HepG2 (cell line): ENCODE data around the gene NDRG2. TPM values are rescaled to one million over a fixed set of nuclear protein-coding genes. Genes with fewer than 3 reads are reported as not detected.
A peak's percentile ranks its signal among the peaks of the same experiment; 100 is the strongest.

Source experiments
- ADNP ChIP-seq: sonication (generic); formaldehyde crosslinking; IDR thresholded peaks from 2 replicates; pipeline ENCODE4 v1.4.0; 2020; ENCODE audit warnings: missing genetic modification reagents
- GTF2F1 ChIP-seq: fragments of 150-350 bp; IDR thresholded peaks from 2 replicates; pipeline ENCODE4 v1.6.1; 2014; ENCODE audit warnings: low read length
- KLF12 ChIP-seq: sonication (generic); formaldehyde crosslinking; IDR thresholded peaks from 2 replicates; pipeline ENCODE4 v1.4.0; 2020; ENCODE audit warnings: missing genetic modification reagents, borderline replicate concordance
- KLF13 ChIP-seq: sonication (generic); formaldehyde crosslinking; IDR thresholded peaks from 2 replicates; pipeline ENCODE4 v1.4.0; 2020; ENCODE audit warnings: mild to moderate bottlenecking, missing genetic modification reagents
- NFATC3 ChIP-seq: sonication (generic); formaldehyde crosslinking; IDR thresholded peaks from 2 replicates; pipeline ENCODE4 v1.5.1; 2020; ENCODE audit warnings: mild to moderate bottlenecking, missing genetic modification reagents
- PCBP1 ChIP-seq: fragments of 200-400 bp; formaldehyde crosslinking; IDR thresholded peaks from 2 replicates; pipeline ENCODE4 v1.6.1; 2017; ENCODE audit warnings: mild to moderate bottlenecking, low read depth, low read length, borderline replicate concordance
- PHF21A ChIP-seq: sonication (generic); formaldehyde crosslinking; IDR thresholded peaks from 2 replicates; pipeline ENCODE4 v1.5.0; 2020; ENCODE audit warnings: mild to moderate bottlenecking, missing genetic modification reagents
- POLR2G ChIP-seq: fragments of 200-400 bp; formaldehyde crosslinking; IDR thresholded peaks from 2 replicates; pipeline ENCODE4 v1.6.1; 2018; ENCODE audit warnings: mild to moderate bottlenecking, low read depth, low read length, moderate library complexity
- SAFB2 ChIP-seq: sonication (generic); formaldehyde crosslinking; IDR thresholded peaks from 2 replicates; pipeline ENCODE4 v1.5.1; 2020; ENCODE audit warnings: missing genetic modification reagents, low read depth, mild to moderate bottlenecking, borderline replicate concordance
- SP2 ChIP-seq: sonication (generic); formaldehyde crosslinking; IDR thresholded peaks from 2 replicates; pipeline ENCODE4 v1.5.1; 2020; ENCODE audit warnings: mild to moderate bottlenecking, missing genetic modification reagents
- STAG1 ChIP-seq: sonication (generic); formaldehyde crosslinking; IDR thresholded peaks from 2 replicates; pipeline ENCODE4 v1.4.0; 2020; ENCODE audit warnings: missing genetic modification reagents
- ZBTB7A ChIP-seq: sonication (generic); formaldehyde crosslinking; IDR thresholded peaks from 2 replicates; pipeline ENCODE4 v1.8.0; 2022; ENCODE audit warnings: mild to moderate bottlenecking, missing genetic modification reagents
- ZFP37 ChIP-seq: sonication (generic); formaldehyde crosslinking; IDR thresholded peaks from 2 replicates; pipeline ENCODE4 v1.4.0; 2020; ENCODE audit warnings: missing genetic modification reagents, borderline replicate concordance
- ZNF101 ChIP-seq: sonication (generic); formaldehyde crosslinking; IDR thresholded peaks from 2 replicates; pipeline ENCODE4 v1.4.0; 2020; ENCODE audit warnings: mild to moderate bottlenecking, low read depth, missing genetic modification reagents, borderline replicate concordance
- ZNF253 ChIP-seq: sonication (generic); formaldehyde crosslinking; IDR thresholded peaks from 2 replicates; pipeline ENCODE4 v1.8.0; 2022; ENCODE audit warnings: mild to moderate bottlenecking, missing genetic modification reagents, borderline replicate concordance
- ZNF317 ChIP-seq: sonication (generic); formaldehyde crosslinking; IDR thresholded peaks from 2 replicates; pipeline ENCODE4 v1.5.0; 2020; ENCODE audit warnings: mild to moderate bottlenecking, missing genetic modification reagents
- ZNF556 ChIP-seq: sonication (generic); formaldehyde crosslinking; IDR thresholded peaks from 2 replicates; pipeline ENCODE4 v1.4.0; 2020; ENCODE audit warnings: mild to moderate bottlenecking, missing genetic modification reagents, borderline replicate concordance
- ZNF670 ChIP-seq: sonication (generic); formaldehyde crosslinking; IDR thresholded peaks from 2 replicates; pipeline ENCODE4 v1.8.0; 2022; ENCODE audit warnings: mild to moderate bottlenecking, missing genetic modification reagents, borderline replicate concordance
- ZNF761 ChIP-seq: sonication (generic); formaldehyde crosslinking; conservative IDR thresholded peaks from 2 replicates; pipeline ENCODE4 v1.4.0; 2020; ENCODE audit warnings: mild to moderate bottlenecking, missing genetic modification reagents
- polyA plus RNA-seq, 8 experiments: library from polyadenylated mRNA; depleted of rRNA in 3 of 8; stranded (reverse) in 7 of 8; unstranded in 1 of 8; fragments of >200 nt; fragmentation: Illumina TruSeq in 4 of 8; extraction: Trizol in 4 of 8; gene quantifications; 2 replicates each; pipeline versions ENCODE4 v1.2.1 to v1.2.3, GENCODE V29; 2011 to 2016; ENCODE audit warnings: low read depth in 4 of 8, missing spikeins in 1 of 8, mixed read lengths in 1 of 8; ENCODE audit not compliant: insufficient read depth in 1 of 8
- total RNA-seq, 5 experiments: library from RNA; depleted of rRNA; stranded (reverse); fragments of >200 nt; fragmentation: Illumina TruSeq; extraction: Trizol; gene quantifications; 2 replicates each; pipeline ENCODE4 v1.2.3, GENCODE V29; 2016; ENCODE audit warnings: low read depth in 1 of 5
- TF ChIP-seq, protein P1 (sequence below): sonication (generic); formaldehyde crosslinking; conservative IDR thresholded peaks from 2 replicates; pipeline ENCODE4 v1.4.0; 2020; ENCODE audit warnings: missing genetic modification reagents
- TF ChIP-seq, protein P2 (sequence below): sonication (generic); formaldehyde crosslinking; IDR thresholded peaks from 2 replicates; pipeline ENCODE4 v1.5.0; 2020; ENCODE audit warnings: mild to moderate bottlenecking, missing genetic modification reagents
- TF ChIP-seq, protein P3 (sequence below): sonication (generic); formaldehyde crosslinking; IDR thresholded peaks from 2 replicates; pipeline ENCODE4 v1.4.0; 2020; ENCODE audit warnings: missing genetic modification reagents; ENCODE audit errors: not compliant biosample characterization
- TF ChIP-seq, protein P4 (sequence below): sonication (generic); formaldehyde crosslinking; conservative IDR thresholded peaks from 2 replicates; pipeline ENCODE4 v1.8.0; 2022; ENCODE audit warnings: low read depth, missing genetic modification reagents

NDRG2 gene
- total and polyA plus RNA-seq, 2 of the 13 experiments (the other 11 are each of a cell fraction or from before 2014, with no cell fraction given), result 27.2 to 189 TPM

DNA sequence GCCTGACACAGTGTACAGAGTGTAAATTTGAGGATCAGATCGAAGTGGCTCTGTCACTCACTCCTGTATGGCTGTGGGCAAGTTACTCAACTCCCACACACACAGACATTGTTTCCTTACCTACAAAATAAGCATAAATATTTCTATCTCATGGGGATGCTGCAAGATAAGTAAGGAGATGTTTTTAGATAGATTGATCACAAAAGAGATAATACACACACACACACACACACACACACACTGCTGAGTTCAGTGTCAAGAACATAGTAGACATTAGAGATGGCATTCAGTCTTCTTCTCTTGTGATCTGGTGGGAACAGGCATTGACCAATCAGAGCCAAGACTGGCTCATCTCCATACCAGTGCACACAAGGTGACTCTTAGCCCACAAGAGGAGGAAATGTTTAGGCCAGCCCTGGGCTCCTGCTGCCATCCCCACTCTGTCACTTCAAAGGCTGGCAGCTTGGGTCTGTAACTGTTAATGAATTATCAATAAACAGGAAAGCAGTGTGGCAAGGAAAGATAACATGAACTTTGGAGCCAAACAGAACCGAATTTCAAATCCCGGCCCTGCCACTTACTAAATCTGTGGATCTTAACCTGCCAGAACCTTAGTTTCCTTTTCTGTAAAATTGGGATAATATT is 29.4 kb upstream of the NDRG2 start (continued):
- TF ChIP-seq, protein P1, sequence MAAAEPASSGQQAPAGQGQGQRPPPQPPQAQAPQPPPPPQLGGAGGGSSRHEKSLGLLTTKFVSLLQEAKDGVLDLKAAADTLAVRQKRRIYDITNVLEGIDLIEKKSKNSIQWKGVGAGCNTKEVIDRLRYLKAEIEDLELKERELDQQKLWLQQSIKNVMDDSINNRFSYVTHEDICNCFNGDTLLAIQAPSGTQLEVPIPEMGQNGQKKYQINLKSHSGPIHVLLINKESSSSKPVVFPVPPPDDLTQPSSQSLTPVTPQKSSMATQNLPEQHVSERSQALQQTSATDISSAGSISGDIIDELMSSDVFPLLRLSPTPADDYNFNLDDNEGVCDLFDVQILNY (CRISPR knock-in tag), result no peak
- no peak for TF ChIP-seq KLF12 (CRISPR knock-in tag)
- no peak for TF ChIP-seq ZNF101 (CRISPR knock-in tag)
- TF ChIP-seq, protein P2, sequence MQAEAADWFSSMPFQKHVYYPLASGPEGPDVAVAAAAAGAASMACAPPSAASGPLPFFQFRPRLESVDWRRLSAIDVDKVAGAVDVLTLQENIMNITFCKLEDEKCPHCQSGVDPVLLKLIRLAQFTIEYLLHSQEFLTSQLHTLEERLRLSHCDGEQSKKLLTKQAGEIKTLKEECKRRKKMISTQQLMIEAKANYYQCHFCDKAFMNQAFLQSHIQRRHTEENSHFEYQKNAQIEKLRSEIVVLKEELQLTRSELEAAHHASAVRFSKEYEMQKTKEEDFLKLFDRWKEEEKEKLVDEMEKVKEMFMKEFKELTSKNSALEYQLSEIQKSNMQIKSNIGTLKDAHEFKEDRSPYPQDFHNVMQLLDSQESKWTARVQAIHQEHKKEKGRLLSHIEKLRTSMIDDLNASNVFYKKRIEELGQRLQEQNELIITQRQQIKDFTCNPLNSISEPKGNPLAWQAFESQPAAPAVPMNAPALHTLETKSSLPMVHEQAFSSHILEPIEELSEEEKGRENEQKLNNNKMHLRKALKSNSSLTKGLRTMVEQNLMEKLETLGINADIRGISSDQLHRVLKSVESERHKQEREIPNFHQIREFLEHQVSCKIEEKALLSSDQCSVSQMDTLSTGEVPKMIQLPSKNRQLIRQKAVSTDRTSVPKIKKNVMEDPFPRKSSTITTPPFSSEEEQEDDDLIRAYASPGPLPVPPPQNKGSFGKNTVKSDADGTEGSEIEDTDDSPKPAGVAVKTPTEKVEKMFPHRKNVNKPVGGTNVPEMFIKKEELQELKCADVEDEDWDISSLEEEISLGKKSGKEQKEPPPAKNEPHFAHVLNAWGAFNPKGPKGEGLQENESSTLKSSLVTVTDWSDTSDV, result no peak
- TF ChIP-seq ZNF317, result 0 out of 2 replicates have a peak, but pooled peaks have one; percentile 28
- TF ChIP-seq ZNF761, result peak; percentile 62; the same call in 1 of the 2 replicates
- no peak for TF ChIP-seq ZBTB7A (CRISPR knock-in tag)
- 0 out of 2 replicates have a peak, but pooled peaks have one; percentile 22 for TF ChIP-seq STAG1 (CRISPR knock-in tag)
- no peak for TF ChIP-seq ADNP (CRISPR knock-in tag)
- no peak for TF ChIP-seq NFATC3
- no peak; the same call in 1 of the 2 replicates for TF ChIP-seq SAFB2
- TF ChIP-seq ZNF253 (CRISPR knock-in tag), result no peak
- TF ChIP-seq, protein P3, sequence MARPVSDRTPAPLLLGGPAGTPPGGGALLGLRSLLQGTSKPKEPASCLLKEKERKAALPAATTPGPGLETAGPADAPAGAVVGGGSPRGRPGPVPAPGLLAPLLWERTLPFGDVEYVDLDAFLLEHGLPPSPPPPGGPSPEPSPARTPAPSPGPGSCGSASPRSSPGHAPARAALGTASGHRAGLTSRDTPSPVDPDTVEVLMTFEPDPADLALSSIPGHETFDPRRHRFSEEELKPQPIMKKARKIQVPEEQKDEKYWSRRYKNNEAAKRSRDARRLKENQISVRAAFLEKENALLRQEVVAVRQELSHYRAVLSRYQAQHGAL (CRISPR knock-in tag), result no peak
- TF ChIP-seq ZNF670 (CRISPR knock-in tag), result peak; percentile 82
- TF ChIP-seq SP2 (CRISPR knock-in tag), result no peak
- TF ChIP-seq, protein P4, sequence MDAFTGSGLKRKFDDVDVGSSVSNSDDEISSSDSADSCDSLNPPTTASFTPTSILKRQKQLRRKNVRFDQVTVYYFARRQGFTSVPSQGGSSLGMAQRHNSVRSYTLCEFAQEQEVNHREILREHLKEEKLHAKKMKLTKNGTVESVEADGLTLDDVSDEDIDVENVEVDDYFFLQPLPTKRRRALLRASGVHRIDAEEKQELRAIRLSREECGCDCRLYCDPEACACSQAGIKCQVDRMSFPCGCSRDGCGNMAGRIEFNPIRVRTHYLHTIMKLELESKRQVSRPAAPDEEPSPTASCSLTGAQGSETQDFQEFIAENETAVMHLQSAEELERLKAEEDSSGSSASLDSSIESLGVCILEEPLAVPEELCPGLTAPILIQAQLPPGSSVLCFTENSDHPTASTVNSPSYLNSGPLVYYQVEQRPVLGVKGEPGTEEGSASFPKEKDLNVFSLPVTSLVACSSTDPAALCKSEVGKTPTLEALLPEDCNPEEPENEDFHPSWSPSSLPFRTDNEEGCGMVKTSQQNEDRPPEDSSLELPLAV (CRISPR knock-in tag), result no peak
- TF ChIP-seq PHF21A (CRISPR knock-in tag), result peak; percentile 99
- TF ChIP-seq POLR2G, result peak; percentile 50
- TF ChIP-seq PCBP1, result no peak
- TF ChIP-seq GTF2F1, result no peak
- TF ChIP-seq KLF13 (CRISPR knock-in tag), result no peak
- TF ChIP-seq ZNF556 (CRISPR knock-in tag), result peak; percentile 74; the same call in 1 of the 2 replicates
- no peak for TF ChIP-seq ZFP37
